ENCODE data around the gene TGFB2.
A peak's percentile ranks its signal among the peaks of the same experiment; 100 is the strongest.

Gene TGFB2

DNA sequence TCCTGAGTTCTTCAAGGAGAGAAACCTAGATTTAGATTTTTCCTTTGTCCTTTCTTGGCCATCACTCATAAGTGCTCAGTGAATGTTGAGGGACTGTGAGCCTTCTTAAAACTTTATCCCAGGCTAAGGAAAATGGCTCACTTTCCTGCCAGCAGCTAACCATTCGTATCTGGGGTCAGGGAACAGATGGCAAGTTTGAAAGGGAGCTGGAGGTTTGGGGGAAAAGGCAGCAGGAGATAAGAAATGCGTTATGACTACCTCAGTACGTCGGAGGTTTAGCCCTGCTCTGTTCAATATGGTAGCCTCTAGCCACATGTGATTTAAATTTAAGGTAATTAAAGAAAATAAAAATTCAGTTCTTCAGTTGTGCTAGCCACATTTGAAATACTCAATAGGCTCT lies 46.7 kb upstream of the TGFB2 start:
- no peak overlapping the region for H3K27ac ChIP-seq (replicated peaks)
- TF ChIP-seq, protein P1, sequence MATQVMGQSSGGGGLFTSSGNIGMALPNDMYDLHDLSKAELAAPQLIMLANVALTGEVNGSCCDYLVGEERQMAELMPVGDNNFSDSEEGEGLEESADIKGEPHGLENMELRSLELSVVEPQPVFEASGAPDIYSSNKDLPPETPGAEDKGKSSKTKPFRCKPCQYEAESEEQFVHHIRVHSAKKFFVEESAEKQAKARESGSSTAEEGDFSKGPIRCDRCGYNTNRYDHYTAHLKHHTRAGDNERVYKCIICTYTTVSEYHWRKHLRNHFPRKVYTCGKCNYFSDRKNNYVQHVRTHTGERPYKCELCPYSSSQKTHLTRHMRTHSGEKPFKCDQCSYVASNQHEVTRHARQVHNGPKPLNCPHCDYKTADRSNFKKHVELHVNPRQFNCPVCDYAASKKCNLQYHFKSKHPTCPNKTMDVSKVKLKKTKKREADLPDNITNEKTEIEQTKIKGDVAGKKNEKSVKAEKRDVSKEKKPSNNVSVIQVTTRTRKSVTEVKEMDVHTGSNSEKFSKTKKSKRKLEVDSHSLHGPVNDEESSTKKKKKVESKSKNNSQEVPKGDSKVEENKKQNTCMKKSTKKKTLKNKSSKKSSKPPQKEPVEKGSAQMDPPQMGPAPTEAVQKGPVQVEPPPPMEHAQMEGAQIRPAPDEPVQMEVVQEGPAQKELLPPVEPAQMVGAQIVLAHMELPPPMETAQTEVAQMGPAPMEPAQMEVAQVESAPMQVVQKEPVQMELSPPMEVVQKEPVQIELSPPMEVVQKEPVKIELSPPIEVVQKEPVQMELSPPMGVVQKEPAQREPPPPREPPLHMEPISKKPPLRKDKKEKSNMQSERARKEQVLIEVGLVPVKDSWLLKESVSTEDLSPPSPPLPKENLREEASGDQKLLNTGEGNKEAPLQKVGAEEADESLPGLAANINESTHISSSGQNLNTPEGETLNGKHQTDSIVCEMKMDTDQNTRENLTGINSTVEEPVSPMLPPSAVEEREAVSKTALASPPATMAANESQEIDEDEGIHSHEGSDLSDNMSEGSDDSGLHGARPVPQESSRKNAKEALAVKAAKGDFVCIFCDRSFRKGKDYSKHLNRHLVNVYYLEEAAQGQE (IDR thresholded peaks at IDR 0.05; ENCODE audit: insufficient replicate concordance, low read depth), result no peak
- TF ChIP-seq GABPA (IDR thresholded peaks at IDR 0.05; ENCODE audit: low read depth), result no peak
- no peak for TF ChIP-seq SPI1 (IDR thresholded peaks at IDR 0.05; ENCODE audit: borderline replicate concordance, low read depth)
- TF ChIP-seq POLR2AphosphoS5 (IDR thresholded peaks at IDR 0.05; ENCODE audit: low read depth), result no peak
- TF ChIP-seq, protein P2, sequence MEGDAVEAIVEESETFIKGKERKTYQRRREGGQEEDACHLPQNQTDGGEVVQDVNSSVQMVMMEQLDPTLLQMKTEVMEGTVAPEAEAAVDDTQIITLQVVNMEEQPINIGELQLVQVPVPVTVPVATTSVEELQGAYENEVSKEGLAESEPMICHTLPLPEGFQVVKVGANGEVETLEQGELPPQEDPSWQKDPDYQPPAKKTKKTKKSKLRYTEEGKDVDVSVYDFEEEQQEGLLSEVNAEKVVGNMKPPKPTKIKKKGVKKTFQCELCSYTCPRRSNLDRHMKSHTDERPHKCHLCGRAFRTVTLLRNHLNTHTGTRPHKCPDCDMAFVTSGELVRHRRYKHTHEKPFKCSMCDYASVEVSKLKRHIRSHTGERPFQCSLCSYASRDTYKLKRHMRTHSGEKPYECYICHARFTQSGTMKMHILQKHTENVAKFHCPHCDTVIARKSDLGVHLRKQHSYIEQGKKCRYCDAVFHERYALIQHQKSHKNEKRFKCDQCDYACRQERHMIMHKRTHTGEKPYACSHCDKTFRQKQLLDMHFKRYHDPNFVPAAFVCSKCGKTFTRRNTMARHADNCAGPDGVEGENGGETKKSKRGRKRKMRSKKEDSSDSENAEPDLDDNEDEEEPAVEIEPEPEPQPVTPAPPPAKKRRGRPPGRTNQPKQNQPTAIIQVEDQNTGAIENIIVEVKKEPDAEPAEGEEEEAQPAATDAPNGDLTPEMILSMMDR (IDR thresholded peaks at IDR 0.05; ENCODE audit: insufficient read depth, low read length), result no peak
- DNase-seq (ENCODE audit: low read depth in 1 of 2, low spot score in 1 of 2), result no peak

DNA sequence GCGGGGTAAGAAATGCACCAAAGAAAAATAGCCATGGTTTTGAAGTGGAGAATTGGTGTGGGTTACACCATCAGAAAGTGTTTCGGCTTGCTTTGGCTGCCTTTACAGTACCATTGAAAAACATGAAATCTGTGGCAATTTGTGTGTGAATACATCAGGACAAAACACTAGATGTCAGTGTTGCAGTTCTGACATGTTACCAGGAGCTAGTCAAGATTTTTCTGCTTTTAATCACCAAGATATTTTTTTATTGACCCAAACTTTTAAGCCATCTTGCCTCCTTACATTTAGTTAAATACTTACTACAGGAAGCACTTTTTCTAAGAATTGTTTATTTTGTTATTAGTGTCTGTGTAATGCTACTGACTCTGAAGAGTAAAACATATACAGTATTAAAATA lies 45.7 kb upstream of the TGFB2 start:
- Histone ChIP-seq H3K4me3 (replicated peaks; ENCODE audit: insufficient read depth, low read length) (no peak overlapping the region), H3K27ac (replicated peaks) (no peak overlapping the region), H3K27me3 (ENCODE audit: insufficient read depth, poor library complexity, severe bottlenecking) (no peaks in the 10 kb centered on the region)
- no peak for DNase-seq (ENCODE audit: low read depth in 1 of 2, low spot score in 1 of 2)
- TF ChIP-seq, protein P2 (IDR thresholded peaks at IDR 0.05; ENCODE audit: insufficient read depth, low read length), result peak; percentile 8
- no peak for TF ChIP-seq POLR2AphosphoS5 (IDR thresholded peaks at IDR 0.05; ENCODE audit: low read depth)

More for the DNA sequence above, 46.7 kb upstream of the TGFB2 start:
- H3K4me3 ChIP-seq (replicated peaks; ENCODE audit: insufficient read depth, low read length), result no peak overlapping the region
- no peaks in the 10 kb centered on the region for H3K27me3 ChIP-seq (ENCODE audit: insufficient read depth, poor library complexity, severe bottlenecking)

DNA sequence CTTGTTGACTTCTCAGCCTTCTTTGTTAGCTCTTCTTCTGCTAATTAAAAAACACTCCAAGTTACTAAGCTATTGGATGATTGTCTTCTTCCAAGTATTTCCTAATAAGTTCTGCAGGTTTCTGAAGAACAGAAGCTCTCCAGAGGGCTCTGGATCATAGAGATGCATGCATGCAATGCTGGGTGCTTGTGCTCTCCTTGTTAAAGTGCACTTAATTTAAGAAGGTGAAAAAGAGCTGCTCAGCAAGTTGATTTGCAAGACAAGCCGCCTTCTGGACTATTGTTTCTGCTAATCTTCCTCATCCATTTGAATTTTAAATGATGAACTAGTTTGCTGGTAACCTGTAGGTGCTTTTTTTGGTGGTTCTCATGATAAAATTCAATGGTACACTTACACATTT lies 43.9 kb upstream of the TGFB2 start:
- TF ChIP-seq POLR2AphosphoS5 (IDR thresholded peaks at IDR 0.05; ENCODE audit: low read depth) (no peak), GABPA (IDR thresholded peaks at IDR 0.05; ENCODE audit: low read depth) (no peak), SPI1 (IDR thresholded peaks at IDR 0.05; ENCODE audit: borderline replicate concordance, low read depth) (no peak)
- TF ChIP-seq, protein P1 (IDR thresholded peaks at IDR 0.05; ENCODE audit: insufficient replicate concordance, low read depth), result no peak
- TF ChIP-seq, protein P2 (IDR thresholded peaks at IDR 0.05; ENCODE audit: insufficient read depth, low read length), result no peak
- DNase-seq (ENCODE audit: low read depth in 1 of 2, low spot score in 1 of 2), result no peak
- Histone ChIP-seq H3K27me3 (ENCODE audit: insufficient read depth, poor library complexity, severe bottlenecking) (no peaks in the 10 kb centered on the region), H3K4me3 (replicated peaks; ENCODE audit: insufficient read depth, low read length) (no peak overlapping the region), H3K27ac (replicated peaks) (no peak overlapping the region)

DNA sequence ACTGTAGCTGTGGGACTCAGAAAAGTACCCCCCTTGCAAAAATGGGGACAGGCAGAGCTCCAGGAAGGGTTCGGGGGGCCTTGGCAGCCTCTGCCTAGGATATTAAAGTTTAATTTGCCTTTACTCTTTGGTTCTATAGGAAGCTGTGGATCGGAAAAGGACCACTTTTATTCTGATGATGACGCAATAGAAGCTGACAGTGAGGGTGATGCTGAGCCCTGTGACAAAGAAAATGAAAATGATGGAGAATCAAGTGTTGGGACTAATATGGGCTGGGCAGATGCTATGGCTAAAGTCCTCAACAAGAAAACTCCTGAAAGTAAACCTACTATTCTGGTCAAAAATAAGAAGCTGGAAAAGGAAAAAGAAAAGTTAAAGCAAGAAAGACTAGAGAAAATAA lies 43.0 kb upstream of the TGFB2 start:
- no peak overlapping the region for H3K4me3 ChIP-seq (replicated peaks; ENCODE audit: insufficient read depth, low read length)
- TF ChIP-seq, protein P1 (IDR thresholded peaks at IDR 0.05; ENCODE audit: insufficient replicate concordance, low read depth), result no peak
- TF ChIP-seq SPI1 (IDR thresholded peaks at IDR 0.05; ENCODE audit: borderline replicate concordance, low read depth) (no peak), POLR2AphosphoS5 (IDR thresholded peaks at IDR 0.05; ENCODE audit: low read depth) (no peak), GABPA (IDR thresholded peaks at IDR 0.05; ENCODE audit: low read depth) (no peak)
- TF ChIP-seq, protein P2 (IDR thresholded peaks at IDR 0.05; ENCODE audit: insufficient read depth, low read length), result no peak
- no peaks in the 10 kb centered on the region for H3K27me3 ChIP-seq (ENCODE audit: insufficient read depth, poor library complexity, severe bottlenecking)
- H3K27ac ChIP-seq (replicated peaks), result no peak overlapping the region
- DNase-seq (ENCODE audit: low read depth in 1 of 2, low spot score in 1 of 2), result no peak
